Measurements from ENCODE around the gene GLIS2. TPM values are rescaled to one million over a fixed set of nuclear protein-coding genes. Genes with fewer than 3 reads are reported as not detected.

Gene GLIS2
- total and polyA plus RNA-seq, 2 donors (not counting 1 experiment from before 2014, with no cell fraction given), result 4.0 to 6.0 TPM

GRCh38 chr16:4354512-4355409, 38.9 kb downstream of the GLIS2 start:
- no peaks in the 10 kb centered on the region for H3K27me3 ChIP-seq (ENCODE audit: control insufficient read depth, insufficient read depth, low read length)
- no peak overlapping the region for H3K4me2 ChIP-seq (ENCODE audit: extremely low read depth, insufficient read depth, low read length)
- no peak overlapping the region for H3K27ac ChIP-seq (ENCODE audit: insufficient read depth, low read length)
- no peak overlapping the region for H3K9ac ChIP-seq (ENCODE audit: insufficient read depth, low read length)
- H3K4me1 ChIP-seq (ENCODE audit: control insufficient read depth, extremely low read depth, insufficient read depth, low read length), result peaks cover 4% of the 10 kb centered on the region
- no peak overlapping the region for H2AFZ ChIP-seq (ENCODE audit: low read length)
- DNase-seq (ENCODE audit: low read depth in 2 of 2), result no peak
- peaks cover 2% of the 10 kb centered on the region for H3K36me3 ChIP-seq (ENCODE audit: control insufficient read depth, insufficient read depth, low read length)
- H3K4me3 ChIP-seq (replicated peaks in 1 of 4; ENCODE audit: control extremely low read depth in 1 of 4, insufficient read depth in 1 of 4, low read depth in 3 of 4, low read length in 4 of 4), result no peak overlapping the region
- TF ChIP-seq EZH2 (IDR thresholded peaks at IDR 0.05; ENCODE audit: low read length, missing control alignments), result no peak
- no peak for TF ChIP-seq CTCF (conservative IDR thresholded peaks at IDR 0.05 in 1 of 2, IDR thresholded peaks at IDR 0.05 in 1 of 2; ENCODE audit: low read depth in 1 of 2, low read length in 2 of 2)
- no peaks in the 10 kb centered on the region for H3K9me3 ChIP-seq (ENCODE audit: control insufficient read depth, insufficient read depth, low read depth, low read length)
- H3K79me2 ChIP-seq (ENCODE audit: control insufficient read depth, insufficient read depth, low read length), result peaks cover 10% of the 10 kb centered on the region
- no peaks in the 10 kb centered on the region for H4K20me1 ChIP-seq (ENCODE audit: control insufficient read depth, extremely low read depth, insufficient read depth, low read length)

- Histone ChIP-seq H3K4me3 (replicated peaks in 1 of 4; ENCODE audit: control extremely low read depth in 1 of 4, insufficient read depth in 1 of 4, low read depth in 3 of 4, low read length in 4 of 4) (no peak overlapping the region), H3K79me2 (ENCODE audit: control insufficient read depth, insufficient read depth, low read length) (no peaks in the 10 kb centered on the region), H3K4me1 (ENCODE audit: control insufficient read depth, extremely low read depth, insufficient read depth, low read length) (no peaks in the 10 kb centered on the region), H3K4me2 (ENCODE audit: extremely low read depth, insufficient read depth, low read length) (no peak overlapping the region), H2AFZ (ENCODE audit: low read length) (no peak overlapping the region), H3K9ac (ENCODE audit: insufficient read depth, low read length) (no peak overlapping the region), H3K9me3 (ENCODE audit: control insufficient read depth, insufficient read depth, low read depth, low read length) (no peaks in the 10 kb centered on the region), H3K27me3 (ENCODE audit: control insufficient read depth, insufficient read depth, low read length) (no peaks in the 10 kb centered on the region), H3K36me3 (ENCODE audit: control insufficient read depth, insufficient read depth, low read length) (peaks cover 4% of the 10 kb centered on the region), H3K27ac (ENCODE audit: insufficient read depth, low read length) (no peak overlapping the region), H4K20me1 (ENCODE audit: control insufficient read depth, extremely low read depth, insufficient read depth, low read length) (no peaks in the 10 kb centered on the region)
- TF ChIP-seq CTCF (conservative IDR thresholded peaks at IDR 0.05 in 1 of 2, IDR thresholded peaks at IDR 0.05 in 1 of 2; ENCODE audit: low read depth in 1 of 2, low read length in 2 of 2), result no peak
- TF ChIP-seq EZH2 (IDR thresholded peaks at IDR 0.05; ENCODE audit: low read length, missing control alignments), result no peak
- no peak for DNase-seq (ENCODE audit: low read depth in 2 of 2)
Measured at GRCh38 chr16:4356820-4357219, 41.0 kb downstream of the GLIS2 start.

GRCh38 chr16:4358236-4358635, 42.4 kb downstream of the GLIS2 start:
- no peak for TF ChIP-seq EZH2 (IDR thresholded peaks at IDR 0.05; ENCODE audit: low read length, missing control alignments)
- no peak for TF ChIP-seq CTCF (conservative IDR thresholded peaks at IDR 0.05 in 1 of 2, IDR thresholded peaks at IDR 0.05 in 1 of 2; ENCODE audit: low read depth in 1 of 2, low read length in 2 of 2)
- Histone ChIP-seq H2AFZ (ENCODE audit: low read length) (no peak overlapping the region), H3K4me2 (ENCODE audit: extremely low read depth, insufficient read depth, low read length) (no peak overlapping the region), H3K36me3 (ENCODE audit: control insufficient read depth, insufficient read depth, low read length) (peaks cover 4% of the 10 kb centered on the region), H3K27me3 (ENCODE audit: control insufficient read depth, insufficient read depth, low read length) (no peaks in the 10 kb centered on the region), H4K20me1 (ENCODE audit: control insufficient read depth, extremely low read depth, insufficient read depth, low read length) (no peaks in the 10 kb centered on the region), H3K27ac (ENCODE audit: insufficient read depth, low read length) (no peak overlapping the region), H3K4me3 (replicated peaks in 1 of 4; ENCODE audit: control extremely low read depth in 1 of 4, insufficient read depth in 1 of 4, low read depth in 3 of 4, low read length in 4 of 4) (no peak overlapping the region), H3K79me2 (ENCODE audit: control insufficient read depth, insufficient read depth, low read length) (no peaks in the 10 kb centered on the region), H3K9me3 (ENCODE audit: control insufficient read depth, insufficient read depth, low read depth, low read length) (no peaks in the 10 kb centered on the region), H3K9ac (ENCODE audit: insufficient read depth, low read length) (no peak overlapping the region), H3K4me1 (ENCODE audit: control insufficient read depth, extremely low read depth, insufficient read depth, low read length) (no peaks in the 10 kb centered on the region)
- no peak for DNase-seq (ENCODE audit: low read depth in 2 of 2)

Measured in fibroblast of lung (primary cell).